Measurements from ENCODE around the gene DOCK7. TPM values are rescaled to one million over a fixed set of nuclear protein-coding genes. Genes with fewer than 3 reads are reported as not detected.
"Not testable (repeated sequence)": the region's sequence is repeated elsewhere in the genome, so short reads cannot be mapped to it uniquely, and the experiment has no call there.

Gene DOCK7
- total RNA-seq, 2 experiments from 2014 or later, result 12.7 to 13.9 TPM

- H3K4me1 Mint-ChIP-seq, result no peaks in the 10 kb centered on the region
- no peak for DNase-seq
Measured at GRCh38 chr1:62716397-62716796, 28.2 kb upstream of the DOCK7 start.

GRCh38 chr1:62712336-62713243, 24.4 kb upstream of the DOCK7 start:
- DNase-seq, result no peak
- Mint-ChIP-seq H3K27ac (no peak overlapping the region), H3K9me3 (no peaks in the 10 kb centered on the region), H3K27me3 (no peaks in the 10 kb centered on the region), H3K4me3 (no peak overlapping the region), H3K4me1 (no peaks in the 10 kb centered on the region), H3K36me3 (no peaks in the 10 kb centered on the region)

More at GRCh38 chr1:62716397-62716796, 28.2 kb upstream of the DOCK7 start:
- no peak overlapping the region for H3K27ac Mint-ChIP-seq
- no peaks in the 10 kb centered on the region for H3K36me3 Mint-ChIP-seq
- peaks cover 3% of the 10 kb centered on the region for H3K27me3 Mint-ChIP-seq
- H3K4me3 Mint-ChIP-seq, result no peak overlapping the region
- H3K9me3 Mint-ChIP-seq, result no peaks in the 10 kb centered on the region

GRCh38 chr1:62707744-62708120, 19.5 kb upstream of the DOCK7 start:
- Mint-ChIP-seq H3K36me3 (no peaks in the 10 kb centered on the region), H3K27ac (no peak overlapping the region), H3K9me3 (peaks cover 2% of the 10 kb centered on the region), H3K4me1 (no peaks in the 10 kb centered on the region), H3K27me3 (no peaks in the 10 kb centered on the region), H3K4me3 (no peak overlapping the region)
- DNase-seq, result no peak

- no peaks in the 10 kb centered on the region for H3K27me3 Mint-ChIP-seq
- no peaks in the 10 kb centered on the region for H3K36me3 Mint-ChIP-seq
- H3K4me1 Mint-ChIP-seq, result no peaks in the 10 kb centered on the region
- no peak overlapping the region for H3K4me3 Mint-ChIP-seq
- no peak overlapping the region for H3K27ac Mint-ChIP-seq
- DNase-seq, result no peak
- peaks cover 2% of the 10 kb centered on the region for H3K9me3 Mint-ChIP-seq
Measured at GRCh38 chr1:62706985-62707743, 19.0 kb upstream of the DOCK7 start.

- H3K4me3 Mint-ChIP-seq, H3K27me3 Mint-ChIP-seq, H3K27ac Mint-ChIP-seq, H3K36me3 Mint-ChIP-seq, DNase-seq, H3K9me3 Mint-ChIP-seq, H3K4me1 Mint-ChIP-seq: not testable (repeated sequence)
Measured at GRCh38 chr1:62698161-62698560, 10.0 kb upstream of the DOCK7 start.

DNA sequence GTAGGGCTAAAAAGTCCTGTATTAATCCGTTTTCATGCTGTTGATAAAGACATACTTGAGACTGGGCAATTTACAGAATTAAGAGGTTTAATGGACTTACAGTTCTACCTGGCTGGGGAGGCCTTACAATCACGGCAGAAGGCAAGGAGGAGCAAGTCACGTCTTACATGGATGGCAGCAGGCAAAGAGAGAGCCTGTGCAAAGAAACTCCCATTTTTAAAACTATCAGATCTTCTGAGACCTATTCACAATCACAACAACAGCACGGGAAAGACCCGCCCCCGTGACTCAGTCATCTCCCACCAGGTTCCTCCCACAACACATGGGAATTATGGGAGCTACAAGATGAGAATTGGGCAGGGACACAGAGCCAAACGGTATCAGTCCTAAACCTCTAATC, 6.3 kb upstream of the DOCK7 start:
- H3K27ac Mint-ChIP-seq, H3K36me3 Mint-ChIP-seq, H3K9me3 Mint-ChIP-seq, DNase-seq, H3K27me3 Mint-ChIP-seq, H3K4me3 Mint-ChIP-seq: not testable (repeated sequence)
- H3K4me1 Mint-ChIP-seq, result peaks cover 13% of the 10 kb centered on the region

DNA sequence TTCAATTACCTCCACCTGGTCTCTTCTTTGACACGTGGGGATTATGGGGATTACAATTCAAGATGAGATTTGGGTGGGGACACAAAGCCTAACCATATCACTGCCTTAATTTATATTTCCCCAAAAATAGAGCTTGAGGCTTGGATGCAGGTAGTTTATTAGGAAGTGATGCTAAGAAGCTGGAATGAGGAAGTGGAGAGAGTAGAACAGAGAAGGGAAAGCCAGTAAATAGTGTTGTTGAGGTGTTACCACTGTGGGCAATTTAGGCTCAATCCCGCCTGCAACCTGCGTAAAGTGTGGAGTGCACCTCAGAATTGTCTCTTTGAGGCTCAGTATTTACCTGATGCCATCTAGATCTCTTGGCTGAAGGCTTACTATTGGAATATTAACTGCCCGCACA, 4.9 kb upstream of the DOCK7 start:
- Mint-ChIP-seq H3K27ac (no peak overlapping the region), H3K36me3 (no peaks in the 10 kb centered on the region), H3K4me1 (peaks cover 15% of the 10 kb centered on the region), H3K9me3 (no peaks in the 10 kb centered on the region), H3K27me3 (no peaks in the 10 kb centered on the region), H3K4me3 (no peak overlapping the region)
- DNase-seq, result no peak

- no peak for DNase-seq
- Mint-ChIP-seq H3K36me3 (no peaks in the 10 kb centered on the region), H3K27ac (no peak overlapping the region), H3K4me3 (no peak overlapping the region), H3K9me3 (no peaks in the 10 kb centered on the region), H3K27me3 (no peaks in the 10 kb centered on the region), H3K4me1 (peaks cover 20% of the 10 kb centered on the region)
Measured at GRCh38 chr1:62691062-62691844, 3.1 kb upstream of the DOCK7 start.

GRCh38 chr1:62689524-62689923, 1.3 kb upstream of the DOCK7 start:
- DNase-seq, result no peak
- Mint-ChIP-seq H3K36me3 (no peaks in the 10 kb centered on the region), H3K27ac (no peak overlapping the region), H3K4me1 (peaks cover 26% of the 10 kb centered on the region), H3K27me3 (no peaks in the 10 kb centered on the region), H3K4me3 (no peak overlapping the region), H3K9me3 (no peaks in the 10 kb centered on the region)

GRCh38 chr1:62688687-62689085, 500 bp upstream of the DOCK7 start:
- Mint-ChIP-seq H3K9me3 (no peaks in the 10 kb centered on the region), H3K27ac (peak overlapping the region; percentile 47), H3K27me3 (no peaks in the 10 kb centered on the region), H3K4me1 (peaks cover 26% of the 10 kb centered on the region), H3K4me3 (peak overlapping the region; percentile 88), H3K36me3 (no peaks in the 10 kb centered on the region)
- no peak for DNase-seq

DNA sequence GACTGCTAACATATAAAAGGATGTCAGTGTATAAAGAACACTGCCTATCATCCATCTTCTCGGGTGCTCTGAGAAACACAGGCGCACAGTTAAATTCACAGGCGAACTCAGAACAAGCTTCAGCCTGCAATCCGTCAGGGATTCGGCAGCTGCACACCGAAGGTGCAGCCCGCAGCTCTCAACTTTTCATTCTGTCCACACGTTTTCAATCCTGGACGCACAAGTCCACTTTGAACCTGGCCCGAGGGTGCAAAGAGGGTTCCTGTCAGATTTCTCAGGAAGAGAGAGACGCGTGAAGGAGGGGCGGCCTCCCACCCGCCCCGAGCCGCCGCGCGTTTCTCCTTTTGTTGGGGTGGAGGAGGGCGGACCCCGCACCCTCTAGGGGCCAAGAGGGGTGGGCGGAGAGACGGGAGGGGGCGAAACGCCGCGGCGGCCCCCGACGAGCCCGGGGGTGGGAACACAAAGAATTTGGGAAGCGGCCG, 724 bp downstream of the DOCK7 start:
- Mint-ChIP-seq H3K4me3 (peak overlapping the region; percentile 85), H3K36me3 (no peaks in the 10 kb centered on the region), H3K27me3 (no peaks in the 10 kb centered on the region), H3K27ac (peak overlapping the region; percentile 72), H3K9me3 (no peaks in the 10 kb centered on the region), H3K4me1 (peaks cover 26% of the 10 kb centered on the region)
- no peak for DNase-seq

DNA sequence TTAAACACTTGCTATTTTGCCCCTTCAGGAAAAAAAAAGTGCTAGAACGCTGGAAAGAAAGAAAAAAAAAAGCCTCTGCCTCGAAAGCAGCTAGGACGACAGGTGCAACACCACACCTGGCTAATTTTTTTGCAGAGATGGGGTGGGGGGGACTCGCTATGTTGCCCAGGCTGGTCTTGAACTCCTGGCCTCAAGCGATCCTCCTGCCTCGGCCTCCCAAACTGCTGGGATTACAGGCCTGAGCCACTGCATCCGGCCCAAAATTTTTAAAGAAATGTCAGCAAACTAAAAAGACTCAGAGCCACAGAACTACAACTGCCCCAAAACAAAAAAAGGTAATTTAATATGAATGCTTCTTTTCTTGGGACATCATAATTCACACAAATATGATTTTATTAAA, 1.4 kb downstream of the DOCK7 start:
- Mint-ChIP-seq H3K27ac (no peak overlapping the region), H3K4me3 (peak overlapping the region; percentile 33), H3K4me1 (peaks cover 26% of the 10 kb centered on the region), H3K9me3 (no peaks in the 10 kb centered on the region), H3K36me3 (no peaks in the 10 kb centered on the region), H3K27me3 (no peaks in the 10 kb centered on the region)
- no peak for DNase-seq

DNA sequence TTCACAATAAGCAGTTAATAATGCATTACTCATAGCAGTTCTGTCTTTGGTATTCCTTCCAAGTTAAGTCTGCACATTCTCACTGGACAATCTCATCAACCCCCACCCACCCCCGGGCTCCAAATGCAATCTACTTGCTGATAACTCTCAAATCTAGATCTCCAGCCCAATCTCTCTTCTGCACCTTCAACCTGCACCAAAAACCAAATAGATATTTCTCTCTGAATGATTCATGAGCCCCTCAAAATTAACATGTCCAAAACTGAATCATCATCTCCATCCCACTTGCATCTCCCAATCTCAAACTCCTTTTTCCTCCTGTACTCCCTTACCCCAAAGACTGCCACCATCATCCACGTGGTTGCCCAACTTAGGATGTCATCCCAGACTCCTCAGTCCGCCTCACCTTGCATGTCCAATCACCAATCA, 2.7 kb downstream of the DOCK7 start:
- H3K4me3 Mint-ChIP-seq, result no peak overlapping the region
- DNase-seq, result no peak
- H3K4me1 Mint-ChIP-seq, result peaks cover 22% of the 10 kb centered on the region
- H3K27ac Mint-ChIP-seq, result no peak overlapping the region
- H3K9me3 Mint-ChIP-seq, result no peaks in the 10 kb centered on the region
- H3K36me3 Mint-ChIP-seq, result no peaks in the 10 kb centered on the region
- H3K27me3 Mint-ChIP-seq, result no peaks in the 10 kb centered on the region

GRCh38 chr1:62682531-62682930, 5.7 kb downstream of the DOCK7 start:
- Mint-ChIP-seq H3K36me3 (no peaks in the 10 kb centered on the region), H3K4me3 (no peak overlapping the region), H3K27me3 (no peaks in the 10 kb centered on the region), H3K4me1 (peaks cover 10% of the 10 kb centered on the region), H3K27ac (no peak overlapping the region), H3K9me3 (no peaks in the 10 kb centered on the region)
- no peak for DNase-seq

DNA sequence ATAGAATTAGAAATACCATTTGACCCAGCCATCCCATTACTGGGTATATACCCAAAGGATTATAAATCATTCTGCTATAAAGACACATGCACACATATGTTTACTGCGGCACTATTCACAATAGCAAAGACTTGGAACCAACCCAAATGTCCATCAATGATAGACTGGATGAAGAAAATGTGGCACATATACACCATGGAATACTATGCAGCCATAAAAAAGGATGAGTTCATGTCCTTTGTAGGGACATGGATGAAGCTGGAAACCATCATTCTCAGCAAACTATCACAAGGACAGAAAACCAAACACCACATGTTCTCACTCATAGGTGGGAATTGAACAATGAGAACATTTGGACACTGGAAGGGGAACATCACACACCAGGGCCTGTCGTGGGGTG, 7.2 kb downstream of the DOCK7 start:
- H3K9me3 Mint-ChIP-seq, H3K27ac Mint-ChIP-seq, DNase-seq, H3K36me3 Mint-ChIP-seq, H3K27me3 Mint-ChIP-seq, H3K4me3 Mint-ChIP-seq: not testable (repeated sequence)
- H3K4me1 Mint-ChIP-seq, result peaks cover 13% of the 10 kb centered on the region

All from activated naive CD8-positive, alpha-beta T cell treated with anti-CD3 and anti-CD28 coated beads for 36 hours (primary cell).